Measurements from ENCODE around the gene ANO6.

The ANO6 gene

GRCh38 chr12:45458854-45459807 lies 243.2 kb downstream of the ANO6 start:
- no peak for DNase-seq (ENCODE audit: low spot score)

- no peak for DNase-seq (ENCODE audit: low spot score)
These were observed 246.6 kb downstream of the ANO6 start for GRCh38 chr12:45462506-45462905.

GRCh38 chr12:45464699-45465098 lies 248.8 kb downstream of the ANO6 start:
- DNase-seq (ENCODE audit: low spot score): no peak

GRCh38 chr12:45468751-45469615 lies 253.1 kb downstream of the ANO6 start:
- no peak for DNase-seq (ENCODE audit: low spot score)

GRCh38 chr12:45469902-45470301 lies 254.0 kb downstream of the ANO6 start:
- no peak for DNase-seq (ENCODE audit: low spot score)

- DNase-seq (ENCODE audit: low spot score): no peak
These were observed 257.7 kb downstream of the ANO6 start for GRCh38 chr12:45473636-45474035.

- DNase-seq (ENCODE audit: low spot score): no peak
These were observed 259.7 kb downstream of the ANO6 start for GRCh38 chr12:45475594-45475993.

- no peak for DNase-seq (ENCODE audit: low spot score)
These were observed 261.6 kb downstream of the ANO6 start for GRCh38 chr12:45477526-45477925.

GRCh38 chr12:45478931-45479330 lies 263.0 kb downstream of the ANO6 start:
- no peak for DNase-seq (ENCODE audit: low spot score)

- DNase-seq (ENCODE audit: low spot score): no peak
These were observed 265.9 kb downstream of the ANO6 start for GRCh38 chr12:45481746-45482145.

GRCh38 chr12:45483571-45483970 lies 267.7 kb downstream of the ANO6 start:
- DNase-seq (ENCODE audit: low spot score): no peak
